Measurements from ENCODE around the gene CBLB.

- no peak for TF ChIP-seq REST (IDR thresholded peaks at IDR 0.05; ENCODE audit: insufficient read depth in 1 of 2, low read depth in 2 of 2, low read length in 2 of 2)
- TF ChIP-seq POLR2AphosphoS5 (IDR thresholded peaks at IDR 0.05; ENCODE audit: low read depth, low read length), result no peak
- no peak for TF ChIP-seq FOXP2 (optimal IDR thresholded peaks at IDR 0.05; ENCODE audit: borderline replicate concordance, extremely low read depth, extremely low read length, insufficient read depth)
- no peak for TF ChIP-seq TAF1 (IDR thresholded peaks at IDR 0.05; ENCODE audit: borderline replicate concordance, insufficient read depth, low read length)
Observed at GRCh38 chr3:105863608-105864007, 5.2 kb downstream of the CBLB start.
